ENCODE results near the gene C21orf91.

C21orf91 gene

DNA sequence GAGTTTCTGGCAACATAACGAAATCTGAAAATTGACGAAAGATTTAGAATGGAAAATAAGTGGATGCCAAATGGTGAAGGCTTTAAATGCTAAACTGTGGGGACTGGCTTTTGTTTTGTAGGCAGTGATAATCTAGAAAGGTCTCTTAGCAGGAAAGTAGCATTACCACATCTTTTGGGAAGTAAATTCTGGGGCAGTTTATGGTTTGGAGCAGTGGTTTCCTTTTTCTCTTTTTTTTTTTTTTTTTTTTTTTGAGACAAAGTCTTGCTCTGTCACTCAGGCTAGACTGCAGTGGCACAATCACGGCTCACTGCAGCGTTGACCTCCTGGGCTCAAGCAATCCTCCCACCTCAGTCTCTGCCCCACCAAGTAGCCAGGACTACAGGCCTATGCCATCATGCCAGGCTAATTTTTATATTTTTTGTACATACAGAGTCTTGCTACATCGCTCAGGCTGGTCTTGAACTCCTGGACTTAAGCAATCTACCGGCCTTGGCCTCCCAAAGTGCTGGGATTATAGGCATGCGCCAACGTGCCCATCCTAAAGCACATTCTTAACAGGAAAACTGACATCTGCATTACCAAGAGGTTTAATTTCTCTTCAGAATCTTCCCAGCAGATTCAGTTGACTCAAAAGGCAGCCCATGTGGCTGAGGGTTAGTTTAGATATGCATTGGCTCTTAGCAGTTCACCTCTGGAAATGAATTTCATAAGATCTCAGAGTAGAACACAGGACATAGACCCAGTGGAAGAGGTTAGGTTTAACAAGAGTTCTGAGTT, 32.9 kb downstream of the C21orf91 start:
- TF ChIP-seq, protein P1, sequence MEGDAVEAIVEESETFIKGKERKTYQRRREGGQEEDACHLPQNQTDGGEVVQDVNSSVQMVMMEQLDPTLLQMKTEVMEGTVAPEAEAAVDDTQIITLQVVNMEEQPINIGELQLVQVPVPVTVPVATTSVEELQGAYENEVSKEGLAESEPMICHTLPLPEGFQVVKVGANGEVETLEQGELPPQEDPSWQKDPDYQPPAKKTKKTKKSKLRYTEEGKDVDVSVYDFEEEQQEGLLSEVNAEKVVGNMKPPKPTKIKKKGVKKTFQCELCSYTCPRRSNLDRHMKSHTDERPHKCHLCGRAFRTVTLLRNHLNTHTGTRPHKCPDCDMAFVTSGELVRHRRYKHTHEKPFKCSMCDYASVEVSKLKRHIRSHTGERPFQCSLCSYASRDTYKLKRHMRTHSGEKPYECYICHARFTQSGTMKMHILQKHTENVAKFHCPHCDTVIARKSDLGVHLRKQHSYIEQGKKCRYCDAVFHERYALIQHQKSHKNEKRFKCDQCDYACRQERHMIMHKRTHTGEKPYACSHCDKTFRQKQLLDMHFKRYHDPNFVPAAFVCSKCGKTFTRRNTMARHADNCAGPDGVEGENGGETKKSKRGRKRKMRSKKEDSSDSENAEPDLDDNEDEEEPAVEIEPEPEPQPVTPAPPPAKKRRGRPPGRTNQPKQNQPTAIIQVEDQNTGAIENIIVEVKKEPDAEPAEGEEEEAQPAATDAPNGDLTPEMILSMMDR (IDR thresholded peaks at IDR 0.05; ENCODE audit: control insufficient read depth, insufficient read depth, low read depth, low read length, missing control alignments), result no peak
- H3K4me3 ChIP-seq (ENCODE audit: control insufficient read depth, low read depth, low read length), result no peak overlapping the region
- no peak for DNase-seq (ENCODE audit: low read depth)

DNA sequence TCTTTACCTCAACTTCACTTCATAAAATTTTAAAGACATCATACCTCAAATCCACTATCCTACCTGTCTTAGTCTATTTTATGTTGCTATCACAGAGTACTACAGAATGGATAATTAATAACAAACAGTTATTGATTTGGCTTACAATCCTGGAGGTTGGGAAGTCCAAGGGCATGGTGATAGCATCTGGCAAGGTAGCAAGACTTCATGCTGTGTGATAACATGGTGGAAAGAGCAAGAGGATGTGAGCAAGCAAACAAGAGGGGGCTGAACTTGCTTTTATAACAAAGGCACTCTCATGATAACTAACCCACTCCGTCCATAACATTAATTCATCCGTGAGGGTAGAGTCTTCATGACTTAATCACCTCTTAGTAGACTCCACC, 33.8 kb downstream of the C21orf91 start:
- TF ChIP-seq, protein P1 (IDR thresholded peaks at IDR 0.05; ENCODE audit: control insufficient read depth, insufficient read depth, low read depth, low read length, missing control alignments), result no peak
- DNase-seq (ENCODE audit: low read depth), result no peak
- no peak overlapping the region for H3K4me3 ChIP-seq (ENCODE audit: control insufficient read depth, low read depth, low read length)

DNA sequence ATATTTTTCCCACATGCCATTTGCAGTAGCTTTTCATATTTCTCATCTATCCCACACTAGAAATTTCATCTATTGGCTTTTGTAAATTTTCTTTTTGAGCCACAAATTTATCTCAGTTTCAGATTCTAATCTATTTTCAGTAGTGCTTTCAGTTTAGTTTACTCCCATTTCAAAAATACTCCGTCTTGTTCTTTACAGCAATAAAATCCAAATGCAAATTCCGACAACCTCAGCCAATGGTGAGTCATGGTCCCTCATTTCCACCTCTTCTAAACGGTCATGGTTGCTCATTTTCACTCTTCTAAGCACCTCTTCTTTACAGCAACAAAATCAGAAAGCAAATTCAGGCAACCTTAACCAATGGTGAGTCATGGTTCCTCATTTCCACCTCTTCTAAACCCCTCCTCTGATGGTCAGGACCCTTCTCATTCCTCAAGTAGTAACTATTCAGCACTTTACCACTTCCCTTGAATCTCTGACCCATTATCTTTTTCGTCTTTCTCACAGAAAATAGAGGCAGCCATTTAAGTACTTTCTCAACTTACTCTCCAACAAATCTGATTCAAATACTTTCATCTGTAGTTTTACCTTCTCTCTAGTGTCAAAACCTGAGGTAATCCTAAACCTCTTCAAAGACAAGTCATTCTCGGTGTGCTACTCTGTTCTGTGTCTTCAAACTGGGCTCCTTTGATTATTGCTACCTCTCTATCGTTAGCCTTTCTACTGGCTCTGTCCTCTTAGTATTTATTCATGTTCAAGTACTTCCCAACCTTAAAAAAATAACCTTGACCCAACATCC, 34.4 kb downstream of the C21orf91 start:
- DNase-seq (ENCODE audit: low read depth), result no peak
- TF ChIP-seq, protein P1 (IDR thresholded peaks at IDR 0.05; ENCODE audit: control insufficient read depth, insufficient read depth, low read depth, low read length, missing control alignments), result no peak
- no peak overlapping the region for H3K4me3 ChIP-seq (ENCODE audit: control insufficient read depth, low read depth, low read length)

DNA sequence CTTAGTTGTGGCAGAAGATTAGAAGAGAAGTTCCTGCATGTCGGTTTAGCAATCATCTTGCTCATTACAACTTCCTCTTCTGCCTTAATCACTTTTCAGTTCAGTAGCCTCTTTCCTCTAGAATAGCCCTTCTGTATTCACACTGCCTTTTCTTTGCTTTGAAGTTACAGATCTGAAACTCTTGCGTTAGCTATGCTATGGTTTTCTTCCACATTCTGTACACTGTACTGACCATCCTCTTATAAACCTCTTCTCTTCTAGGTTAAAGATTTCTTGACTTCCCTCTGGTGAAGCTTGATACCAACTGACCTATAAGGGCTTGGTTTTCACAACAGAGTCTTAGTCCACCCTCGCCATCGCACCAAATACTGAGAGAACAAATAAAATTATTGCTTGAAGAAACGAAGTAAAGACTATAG, 35.0 kb downstream of the C21orf91 start:
- TF ChIP-seq, protein P1 (IDR thresholded peaks at IDR 0.05; ENCODE audit: control insufficient read depth, insufficient read depth, low read depth, low read length, missing control alignments), result no peak
- H3K4me3 ChIP-seq (ENCODE audit: control insufficient read depth, low read depth, low read length), result no peak overlapping the region
- DNase-seq (ENCODE audit: low read depth), result no peak

DNA sequence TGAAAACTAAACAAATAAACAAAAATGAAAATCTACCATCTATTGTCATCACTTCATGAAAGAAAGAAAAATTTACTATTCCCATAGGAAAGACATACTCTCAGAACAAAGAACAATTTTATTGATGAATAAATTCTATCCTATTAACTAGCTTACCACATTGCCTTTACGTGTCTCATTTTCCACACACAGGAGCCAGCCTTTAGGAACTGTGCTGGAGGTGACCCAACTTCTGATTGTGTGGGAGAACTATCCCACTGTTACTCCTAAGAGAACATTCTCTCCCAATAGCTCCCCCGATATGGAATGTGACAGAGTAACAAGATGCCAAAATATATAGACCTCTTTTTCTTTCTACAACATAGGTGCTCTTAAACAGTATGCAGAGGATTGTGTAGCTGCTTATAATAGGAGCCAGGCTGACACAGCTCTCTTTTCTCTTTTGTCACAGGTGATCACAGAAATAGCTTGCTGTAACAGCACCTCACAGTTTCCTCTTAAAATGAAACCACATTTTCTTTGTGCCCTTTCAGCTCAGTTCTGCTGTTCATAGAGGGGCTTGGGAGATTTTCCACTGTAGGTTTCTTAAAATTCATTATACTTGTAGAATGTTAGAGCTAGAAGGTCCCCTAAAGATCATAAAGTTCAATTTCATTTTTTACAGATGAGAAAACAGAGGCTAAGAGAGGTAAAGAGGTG, 35.5 kb downstream of the C21orf91 start:
- TF ChIP-seq, protein P1 (IDR thresholded peaks at IDR 0.05; ENCODE audit: control insufficient read depth, insufficient read depth, low read depth, low read length, missing control alignments), result no peak
- H3K4me3 ChIP-seq (ENCODE audit: control insufficient read depth, low read depth, low read length), result no peak overlapping the region

DNA sequence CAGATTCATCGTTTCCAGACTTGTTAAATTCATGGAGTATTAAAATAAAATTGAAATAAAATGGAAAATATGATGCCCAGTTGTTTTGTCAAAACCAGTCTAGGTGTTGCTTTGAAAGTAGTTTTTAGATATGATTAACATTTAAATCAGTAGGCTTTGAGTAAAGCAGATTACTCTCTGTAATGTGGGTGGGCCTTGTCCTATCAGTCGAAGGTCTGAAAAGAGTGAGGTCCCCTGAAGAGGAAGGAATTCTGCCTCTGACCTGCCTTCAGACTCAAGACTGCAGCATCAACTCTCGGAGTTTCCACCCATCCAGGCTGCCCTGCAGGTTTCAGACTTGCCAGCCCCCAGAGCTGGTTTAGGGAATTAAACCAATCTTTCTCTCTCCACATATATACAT, 36.2 kb downstream of the C21orf91 start:
- DNase-seq (ENCODE audit: low read depth), result no peak
- no peak overlapping the region for H3K4me3 ChIP-seq (ENCODE audit: control insufficient read depth, low read depth, low read length)
- TF ChIP-seq, protein P1 (IDR thresholded peaks at IDR 0.05; ENCODE audit: control insufficient read depth, insufficient read depth, low read depth, low read length, missing control alignments), result no peak

More for the DNA sequence above, 35.5 kb downstream of the C21orf91 start:
- no peak for DNase-seq (ENCODE audit: low read depth)
